ENCODE measurements around the gene PPCDC. TPM values are rescaled to one million over a fixed set of nuclear protein-coding genes. Genes with fewer than 3 reads are reported as not detected.

PPCDC gene
- polyA plus RNA-seq, 1 of the 3 experiments (the other 2 are of a cell fraction) = 19.8 TPM

DNA sequence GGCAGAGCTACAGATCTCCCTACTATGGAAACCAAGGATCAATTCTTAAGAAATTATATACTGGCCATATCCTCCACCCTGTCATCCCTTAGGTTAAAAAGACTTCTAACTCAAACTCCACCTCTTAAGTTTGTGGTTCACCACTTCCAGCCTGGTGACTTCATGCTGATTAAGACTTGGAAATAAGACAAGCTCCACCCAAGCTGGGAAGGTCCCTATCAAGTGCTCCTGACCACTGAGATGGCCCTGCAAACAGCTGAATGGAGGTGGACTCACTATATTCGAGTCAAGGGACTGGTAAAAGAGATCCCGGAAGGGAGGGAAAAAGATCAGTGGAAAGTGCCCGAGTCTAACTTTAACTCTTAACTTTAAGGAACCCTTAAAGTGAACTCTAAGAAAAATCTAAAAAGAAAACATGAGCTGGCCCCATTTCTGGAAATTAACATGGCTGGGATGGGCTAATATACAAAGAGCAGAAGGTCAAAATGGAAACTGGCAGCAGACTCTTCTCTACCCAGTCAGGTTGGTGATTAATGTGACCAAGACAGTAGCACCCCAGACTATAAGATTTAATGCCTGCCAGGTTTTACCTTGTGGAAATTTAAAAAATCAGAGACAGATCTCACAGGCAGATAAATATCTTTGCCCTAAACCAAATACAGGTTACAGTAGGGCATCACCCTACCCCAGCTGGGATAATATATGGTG, 43.9 kb downstream of the PPCDC start:
- no peak for DNase-seq
- Histone ChIP-seq H3K27me3 (ENCODE audit: insufficient read depth) (no peaks in the 10 kb centered on the region), H3K9me2 (no peaks in the 10 kb centered on the region), H3F3A (replicated peaks; ENCODE audit: insufficient read depth) (peaks cover 6% of the 10 kb centered on the region), H3K79me2 (ENCODE audit: insufficient read depth) (no peaks in the 10 kb centered on the region), H2AFZ (ENCODE audit: low read depth) (no peak overlapping the region), H3K4me1 (ENCODE audit: control insufficient read depth in 1 of 2, insufficient read depth in 2 of 2, low read depth in 1 of 2, low read length in 1 of 2) (peaks cover 0 to 5% of the 10 kb centered on the region in 2 experiments; a peak in 2 of 4 replicates), H3K9ac (no peak overlapping the region), H3K4me2 (0 out of 2 replicates have a peak overlapping the region, but pooled peaks have one; percentile 14), H3K9me3 (no peaks in the 10 kb centered on the region), H3K27ac (ENCODE audit: low read depth in 2 of 2, low read length in 1 of 2) (no peak overlapping the region), H3K4me3 (ENCODE audit: low read depth in 2 of 2, low read length in 1 of 2) (no peak overlapping the region), H3K36me3 (replicated peaks in 1 of 2; ENCODE audit: control insufficient read depth in 1 of 2, insufficient read depth in 2 of 2, low read length in 1 of 2) (no peaks in the 10 kb centered on the region), H4K20me1 (ENCODE audit: insufficient read depth) (no peaks in the 10 kb centered on the region)
- TF ChIP-seq MXI1 (IDR thresholded peaks at IDR 0.05; ENCODE audit: low read depth, low read length) = no peak
- TF ChIP-seq NFIC (IDR thresholded peaks at IDR 0.05; ENCODE audit: borderline replicate concordance) = no peak
- no peak for TF ChIP-seq TAF1 (IDR thresholded peaks at IDR 0.05; ENCODE audit: borderline replicate concordance, low read depth, low read length)
- TF ChIP-seq, protein P1, sequence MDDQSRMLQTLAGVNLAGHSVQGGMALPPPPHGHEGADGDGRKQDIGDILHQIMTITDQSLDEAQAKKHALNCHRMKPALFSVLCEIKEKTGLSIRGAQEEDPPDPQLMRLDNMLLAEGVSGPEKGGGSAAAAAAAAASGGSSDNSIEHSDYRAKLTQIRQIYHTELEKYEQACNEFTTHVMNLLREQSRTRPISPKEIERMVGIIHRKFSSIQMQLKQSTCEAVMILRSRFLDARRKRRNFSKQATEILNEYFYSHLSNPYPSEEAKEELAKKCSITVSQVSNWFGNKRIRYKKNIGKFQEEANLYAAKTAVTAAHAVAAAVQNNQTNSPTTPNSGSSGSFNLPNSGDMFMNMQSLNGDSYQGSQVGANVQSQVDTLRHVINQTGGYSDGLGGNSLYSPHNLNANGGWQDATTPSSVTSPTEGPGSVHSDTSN (IDR thresholded peaks at IDR 0.05) = no peak
- TF ChIP-seq, protein P2, sequence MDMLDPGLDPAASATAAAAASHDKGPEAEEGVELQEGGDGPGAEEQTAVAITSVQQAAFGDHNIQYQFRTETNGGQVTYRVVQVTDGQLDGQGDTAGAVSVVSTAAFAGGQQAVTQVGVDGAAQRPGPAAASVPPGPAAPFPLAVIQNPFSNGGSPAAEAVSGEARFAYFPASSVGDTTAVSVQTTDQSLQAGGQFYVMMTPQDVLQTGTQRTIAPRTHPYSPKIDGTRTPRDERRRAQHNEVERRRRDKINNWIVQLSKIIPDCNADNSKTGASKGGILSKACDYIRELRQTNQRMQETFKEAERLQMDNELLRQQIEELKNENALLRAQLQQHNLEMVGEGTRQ (IDR thresholded peaks at IDR 0.05; ENCODE audit: borderline replicate concordance, low read depth, low read length) = no peak
- TF ChIP-seq RFX5 (IDR thresholded peaks at IDR 0.05; ENCODE audit: low read length) = no peak
- no peak for TF ChIP-seq GATA2 (CRISPR knock-in tag; IDR thresholded peaks at IDR 0.05)
- no peak for TF ChIP-seq RCOR1 (IDR thresholded peaks at IDR 0.05; ENCODE audit: low read length)
- TF ChIP-seq CHD2 (IDR thresholded peaks at IDR 0.05; ENCODE audit: low read length, partially characterized antibody) = no peak
- no peak for TF ChIP-seq JUND (IDR thresholded peaks at IDR 0.05)
- no peak for TF ChIP-seq YY1 (IDR thresholded peaks at IDR 0.05; ENCODE audit: low read depth)
- no peak for TF ChIP-seq EP300 (IDR thresholded peaks at IDR 0.05; ENCODE audit: borderline replicate concordance in 1 of 2, low read depth in 1 of 2, low read length in 1 of 2)
- no peak for TF ChIP-seq FOXM1 (IDR thresholded peaks at IDR 0.05; ENCODE audit: low read depth)
- TF ChIP-seq, protein P3, sequence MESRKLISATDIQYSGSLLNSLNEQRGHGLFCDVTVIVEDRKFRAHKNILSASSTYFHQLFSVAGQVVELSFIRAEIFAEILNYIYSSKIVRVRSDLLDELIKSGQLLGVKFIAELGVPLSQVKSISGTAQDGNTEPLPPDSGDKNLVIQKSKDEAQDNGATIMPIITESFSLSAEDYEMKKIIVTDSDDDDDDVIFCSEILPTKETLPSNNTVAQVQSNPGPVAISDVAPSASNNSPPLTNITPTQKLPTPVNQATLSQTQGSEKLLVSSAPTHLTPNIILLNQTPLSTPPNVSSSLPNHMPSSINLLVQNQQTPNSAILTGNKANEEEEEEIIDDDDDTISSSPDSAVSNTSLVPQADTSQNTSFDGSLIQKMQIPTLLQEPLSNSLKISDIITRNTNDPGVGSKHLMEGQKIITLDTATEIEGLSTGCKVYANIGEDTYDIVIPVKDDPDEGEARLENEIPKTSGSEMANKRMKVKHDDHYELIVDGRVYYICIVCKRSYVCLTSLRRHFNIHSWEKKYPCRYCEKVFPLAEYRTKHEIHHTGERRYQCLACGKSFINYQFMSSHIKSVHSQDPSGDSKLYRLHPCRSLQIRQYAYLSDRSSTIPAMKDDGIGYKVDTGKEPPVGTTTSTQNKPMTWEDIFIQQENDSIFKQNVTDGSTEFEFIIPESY (IDR thresholded peaks at IDR 0.05; ENCODE audit: borderline replicate concordance, low read depth) = no peak
- no peak for TF ChIP-seq GABPA (IDR thresholded peaks at IDR 0.05; ENCODE audit: low read depth)
- TF ChIP-seq FOSL2 (IDR thresholded peaks at IDR 0.05; ENCODE audit: borderline replicate concordance, low read depth) = no peak
- TF ChIP-seq ELF1 (IDR thresholded peaks at IDR 0.05) = no peak
- no peak for TF ChIP-seq SMC3 (IDR thresholded peaks at IDR 0.05; ENCODE audit: low read depth, low read length)
- ChIA-PET CTCF (no interaction called here), POLR2A (no interaction called here)
- WGBS (ENCODE audit: low lambda C conversion rate) = 77% methylated on average over 3 of the region's 3 CpGs
